GM18951 (cell line): ENCODE data around the gene MST1.

Source experiments
- POLR2A ChIP-seq: IDR thresholded peaks from 4 replicates; pipeline ENCODE4 v1.6.1; 2011; ENCODE audit warnings: mild to moderate bottlenecking; ENCODE audit not compliant: insufficient read length, insufficient read depth; ENCODE audit errors: extremely low read depth
- in situ Hi-C: fragments of 300-500 bp; cut with MboI; formaldehyde crosslinking; loops from one replicate; pipeline ENCODE4 v1.12.0; 2022; ENCODE audit warnings: low sequenced_read_pairs, mixed read lengths, inconsistent platforms; ENCODE audit not compliant: unreplicated experiment

MST1 gene

DNA sequence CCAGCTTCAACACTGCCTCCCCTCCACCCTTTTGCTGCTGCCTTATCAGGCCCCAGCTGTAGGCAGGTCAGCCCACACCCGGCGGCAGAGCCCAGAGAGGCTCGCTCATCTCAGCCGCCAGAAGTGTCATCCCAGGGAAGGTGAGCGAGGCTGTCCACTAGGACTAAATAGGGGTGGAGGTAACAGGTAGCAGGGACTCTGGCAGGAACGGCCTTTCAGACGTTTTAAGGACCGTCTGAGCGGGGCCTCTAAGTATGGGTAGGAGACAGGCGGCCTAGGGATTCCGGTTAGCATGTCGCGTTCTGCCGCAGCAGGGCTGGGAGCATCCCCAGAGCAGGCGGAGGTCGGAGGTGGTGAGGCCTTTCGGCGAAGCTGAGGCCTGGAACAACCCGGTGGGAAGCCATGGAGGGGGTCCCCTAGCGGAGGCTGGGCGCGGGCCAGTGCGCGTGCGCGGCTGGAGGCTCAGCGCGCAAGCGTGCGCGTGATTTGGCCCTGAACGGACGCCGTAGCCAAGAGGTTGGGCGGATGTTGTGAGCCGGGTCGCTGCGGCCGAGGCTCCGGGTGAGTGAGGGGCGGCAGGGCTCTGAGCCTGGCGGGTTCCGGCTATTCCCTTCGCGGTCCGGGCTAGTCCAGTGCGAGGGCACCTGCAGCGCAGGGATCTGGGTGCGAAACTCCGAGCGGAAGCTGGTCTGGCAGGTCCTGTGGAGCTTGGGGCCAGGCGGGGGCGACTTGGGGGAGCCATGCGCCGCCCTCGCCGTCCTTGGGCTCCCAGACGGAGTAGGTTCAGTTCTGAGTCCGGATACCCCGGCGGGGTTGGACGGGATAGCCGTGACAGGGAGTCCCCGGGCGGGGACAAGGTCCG lies at the start of gene MST1, which contains the start of gene RNF123:
Gene MST1 (minus strand): TSS at position 429 of the 862 bp plus-strand sequence. CDS start 783 bp downstream, outside the sequence.
Gene RNF123 (plus strand): TSS at position 512 of the 862 bp plus-strand sequence. CDS start 1,609 bp downstream, outside the sequence.
- in situ Hi-C loops = no loop called here
- TF ChIP-seq POLR2A = peak; percentile 77

DNA sequence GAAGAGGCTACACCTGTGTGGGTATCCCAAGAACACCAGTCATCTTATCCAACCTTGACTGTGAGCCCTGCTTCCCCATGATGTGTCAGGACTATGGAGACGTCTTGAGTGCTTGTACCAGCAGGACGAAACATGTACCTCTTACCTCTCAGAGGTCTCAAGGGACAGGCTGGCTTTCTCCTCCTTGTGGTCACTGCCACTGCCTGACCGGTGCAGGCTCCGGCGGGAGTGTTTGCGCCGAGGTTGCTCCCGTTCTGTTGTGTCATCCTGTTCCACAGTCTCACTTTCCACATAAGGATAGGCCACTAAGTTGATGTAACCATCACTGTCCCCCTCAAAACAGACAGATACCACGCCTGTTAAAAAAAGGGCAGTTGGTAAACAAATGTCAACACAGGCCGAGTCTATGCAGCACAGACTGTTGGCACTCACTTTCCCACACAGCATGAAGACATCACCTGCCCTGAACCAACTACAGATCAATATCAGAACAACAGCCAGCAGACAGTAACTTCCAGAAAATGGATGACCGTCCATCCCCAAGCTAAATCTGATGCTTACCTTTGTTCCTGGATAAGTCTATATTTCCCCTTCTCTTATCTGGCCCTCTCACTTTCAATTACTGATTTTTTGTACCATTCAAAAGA lies 48.9 kb upstream of the MST1 start:
- TF ChIP-seq POLR2A = no peak
- in situ Hi-C loops = no loop called here

DNA sequence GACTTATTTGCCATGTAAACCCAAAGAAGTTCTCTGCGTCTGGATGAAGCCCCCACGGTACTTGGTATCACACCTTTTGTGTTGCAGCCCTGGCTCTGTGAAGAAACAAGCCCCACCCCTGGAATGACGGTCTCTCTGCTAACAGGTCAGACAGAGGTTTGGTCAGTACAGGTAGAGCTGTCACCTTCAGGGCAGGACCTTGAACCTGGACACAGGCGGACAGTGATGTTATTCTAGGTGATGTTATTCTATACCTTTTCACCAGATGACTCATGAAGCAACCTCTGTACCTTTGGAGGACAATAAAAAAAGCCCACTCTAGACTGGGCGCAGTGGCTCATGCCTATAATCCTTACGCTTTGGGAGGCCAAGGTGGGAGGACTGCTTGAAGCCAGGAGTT lies 45.5 kb upstream of the MST1 start:
- TF ChIP-seq POLR2A = no peak
- in situ Hi-C loops = no loop called here

DNA sequence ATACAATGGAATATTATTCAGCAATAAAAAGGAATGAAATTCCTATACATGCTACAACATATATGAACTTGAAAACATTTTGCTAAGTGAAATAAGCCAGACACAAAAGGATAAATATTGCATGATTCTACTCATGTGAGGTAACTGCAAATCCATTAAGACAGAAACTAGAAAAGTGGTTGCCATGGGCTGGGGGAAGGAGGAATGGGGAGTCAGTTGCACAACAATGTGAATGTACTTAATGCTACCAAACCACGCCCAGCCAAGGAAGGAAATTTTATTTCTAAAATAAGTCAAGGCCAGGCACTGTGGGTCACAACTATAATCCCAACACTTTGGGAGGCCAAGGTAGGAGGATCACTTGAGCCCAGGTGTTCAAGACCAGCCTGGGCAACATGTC lies 44.3 kb upstream of the MST1 start:
- in situ Hi-C loops = no loop called here
- TF ChIP-seq POLR2A = no peak

DNA sequence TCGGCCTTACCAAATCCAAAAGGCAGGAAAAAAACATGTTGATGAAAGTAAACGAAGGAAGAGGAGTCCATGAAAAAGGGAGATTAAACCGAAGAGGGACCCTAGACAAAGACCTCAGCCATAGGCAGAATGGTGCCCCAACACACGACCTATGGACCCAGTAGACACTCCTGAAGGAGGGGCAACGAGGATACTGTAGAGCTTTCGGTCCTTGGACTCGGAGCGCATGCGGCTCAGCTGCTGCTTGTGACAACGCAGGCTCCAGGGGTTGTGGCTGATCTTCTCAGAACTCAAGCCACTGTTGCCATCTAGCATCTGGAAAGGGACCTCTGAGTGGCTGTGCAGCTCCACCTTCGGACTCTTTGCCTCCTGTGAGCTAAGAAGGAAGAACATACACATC lies 43.3 kb upstream of the MST1 start:
- TF ChIP-seq POLR2A = no peak
- in situ Hi-C loops = no loop called here

DNA sequence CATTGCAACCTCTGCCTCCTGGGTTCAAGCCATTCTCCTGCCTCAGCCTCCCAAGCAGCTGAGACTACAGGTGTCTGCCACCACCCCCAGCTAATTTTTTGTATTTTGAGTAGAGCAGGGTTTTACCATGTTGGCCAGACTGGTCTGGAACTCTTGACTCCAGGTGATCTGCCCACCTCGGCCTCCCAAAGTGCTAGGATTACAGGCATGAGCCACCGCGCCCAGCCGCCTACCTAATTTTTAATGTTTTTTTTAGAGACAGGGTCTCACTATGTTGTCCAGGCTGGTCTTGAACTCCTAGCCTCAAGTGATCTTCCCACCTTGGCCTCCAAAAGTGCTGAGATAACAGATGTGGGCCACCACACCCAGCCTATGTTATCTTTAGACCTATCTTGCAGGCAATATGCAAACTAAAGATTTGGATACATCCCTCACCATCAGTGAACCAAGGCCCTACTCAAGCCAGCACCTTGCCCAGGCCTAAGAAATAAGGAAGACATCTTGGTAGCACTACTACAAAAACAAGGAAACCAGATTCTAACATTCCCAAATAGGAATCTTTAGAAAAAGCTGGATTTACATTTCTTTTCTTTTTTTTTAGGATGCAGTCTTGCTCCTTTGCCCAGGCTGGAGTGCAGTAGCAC lies 40.8 kb upstream of the MST1 start:
- TF ChIP-seq POLR2A = no peak
- in situ Hi-C loops = no loop called here

DNA sequence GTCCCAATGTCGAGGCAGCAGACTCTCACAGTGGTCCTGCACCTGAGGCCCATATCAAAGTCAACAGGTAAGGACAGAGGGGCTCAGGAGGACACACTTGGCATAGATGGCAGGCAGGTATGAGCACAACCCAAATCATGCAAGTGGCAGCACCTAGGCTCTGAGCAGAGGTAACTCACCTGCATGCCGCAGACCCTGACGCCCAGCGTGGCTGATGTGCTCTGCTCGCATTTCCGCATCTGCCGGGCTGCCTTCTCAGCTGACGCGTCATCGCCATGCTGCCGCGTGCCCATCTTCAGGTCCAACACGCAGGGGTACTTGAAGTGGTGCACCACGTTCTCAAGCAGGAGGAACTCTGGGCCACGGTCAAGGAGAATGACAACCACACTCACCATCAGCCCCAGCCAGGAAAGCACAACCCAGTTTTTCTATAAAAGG lies 38.7 kb upstream of the MST1 start:
- no peak for TF ChIP-seq POLR2A
- in situ Hi-C loops = no loop called here

DNA sequence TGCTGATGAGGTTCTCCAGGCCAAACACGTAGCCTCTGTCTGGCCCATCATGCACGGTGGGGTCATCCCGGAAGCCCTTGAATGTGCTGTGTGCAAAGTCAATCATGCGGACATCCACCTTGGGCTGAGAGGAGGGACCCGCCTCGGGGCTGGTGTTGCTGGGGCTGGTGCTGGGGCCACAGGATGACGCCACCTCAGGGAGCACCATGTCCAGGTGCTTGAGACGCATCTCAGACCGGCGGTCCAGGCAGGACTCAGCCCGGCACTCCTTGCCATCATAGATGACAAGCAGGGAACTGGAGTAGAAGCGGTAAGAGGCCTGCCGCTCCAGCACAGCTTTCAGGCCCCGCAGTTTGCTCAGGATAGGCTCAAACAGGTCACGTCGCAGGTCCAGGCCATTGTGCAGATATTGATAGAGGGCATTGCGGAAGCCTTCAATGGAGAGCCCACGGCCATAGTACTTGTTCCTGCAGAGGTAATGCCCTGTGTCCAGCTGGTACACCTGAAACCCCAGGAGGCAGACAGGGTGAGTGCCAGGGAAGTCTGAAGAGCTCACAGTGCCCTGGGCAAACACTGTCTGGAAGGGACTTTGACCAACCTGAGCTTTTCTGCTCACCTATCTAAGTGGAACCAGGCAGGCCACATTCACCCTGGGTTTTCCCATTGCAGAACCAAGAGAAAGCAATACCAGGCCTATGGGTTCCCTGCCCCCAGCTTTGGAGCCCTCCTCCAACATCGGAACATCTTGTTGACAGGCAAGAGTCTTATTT lies 38.1 kb upstream of the MST1 start:
- TF ChIP-seq POLR2A = no peak
- in situ Hi-C loops = no loop called here

DNA sequence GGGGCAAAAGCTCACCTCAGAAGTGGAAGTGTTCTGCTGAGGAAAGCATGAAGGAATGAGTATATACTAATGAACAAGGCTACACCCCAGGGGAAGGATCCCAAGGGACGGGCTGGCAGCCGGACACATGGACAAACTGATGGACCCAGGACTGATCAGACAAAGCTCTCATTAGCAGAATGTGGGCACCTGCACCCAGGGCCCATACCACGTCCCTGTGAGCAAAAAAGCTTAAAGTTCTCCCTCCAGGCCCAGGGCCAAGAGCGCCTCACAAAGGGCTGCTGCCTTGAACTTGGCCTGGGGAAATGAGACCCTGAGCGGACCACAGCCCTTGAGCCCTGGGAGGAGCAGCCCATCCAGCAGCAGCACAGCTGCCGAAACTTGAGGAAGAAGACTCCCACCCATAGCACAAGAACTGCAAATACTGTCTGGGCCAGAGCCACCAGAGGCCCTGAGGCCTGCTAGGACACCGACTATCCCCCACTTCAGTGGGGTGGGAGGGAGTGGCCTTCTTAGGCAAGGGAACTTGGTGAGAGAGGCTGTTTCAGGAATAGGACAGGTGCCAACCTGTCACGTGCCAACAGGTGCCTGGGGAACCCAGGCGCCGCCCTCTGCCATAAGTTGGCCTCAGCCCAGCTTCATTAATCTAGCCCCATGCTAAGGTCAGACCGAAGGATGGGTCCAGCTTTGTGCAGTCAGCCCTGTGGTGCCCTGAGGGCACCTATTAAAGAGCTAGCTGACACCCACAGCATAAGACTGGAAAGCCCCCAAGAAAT lies 36.8 kb upstream of the MST1 start:
- no peak for TF ChIP-seq POLR2A
- in situ Hi-C loops = no loop called here

DNA sequence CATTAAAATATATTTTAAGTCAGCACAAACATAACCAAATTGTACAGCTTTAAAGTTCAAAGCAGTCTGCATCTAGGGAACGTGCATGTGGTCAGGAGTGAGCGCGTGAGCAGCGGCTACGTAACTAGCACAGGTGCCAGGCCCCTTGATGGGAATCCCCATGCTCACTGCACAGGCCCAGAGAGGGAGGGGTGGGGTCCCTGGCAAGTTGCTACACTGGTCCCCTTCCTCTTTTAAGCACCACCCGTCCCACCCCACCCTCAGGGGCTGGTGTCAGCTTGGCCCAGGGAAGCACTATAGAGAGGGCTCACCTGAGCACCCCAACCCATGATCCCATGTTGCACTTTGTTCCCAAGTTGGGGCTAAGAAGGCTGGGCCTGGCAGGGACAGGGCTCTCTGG lies 35.3 kb upstream of the MST1 start:
- in situ Hi-C loops = no loop called here
- no peak for TF ChIP-seq POLR2A

DNA sequence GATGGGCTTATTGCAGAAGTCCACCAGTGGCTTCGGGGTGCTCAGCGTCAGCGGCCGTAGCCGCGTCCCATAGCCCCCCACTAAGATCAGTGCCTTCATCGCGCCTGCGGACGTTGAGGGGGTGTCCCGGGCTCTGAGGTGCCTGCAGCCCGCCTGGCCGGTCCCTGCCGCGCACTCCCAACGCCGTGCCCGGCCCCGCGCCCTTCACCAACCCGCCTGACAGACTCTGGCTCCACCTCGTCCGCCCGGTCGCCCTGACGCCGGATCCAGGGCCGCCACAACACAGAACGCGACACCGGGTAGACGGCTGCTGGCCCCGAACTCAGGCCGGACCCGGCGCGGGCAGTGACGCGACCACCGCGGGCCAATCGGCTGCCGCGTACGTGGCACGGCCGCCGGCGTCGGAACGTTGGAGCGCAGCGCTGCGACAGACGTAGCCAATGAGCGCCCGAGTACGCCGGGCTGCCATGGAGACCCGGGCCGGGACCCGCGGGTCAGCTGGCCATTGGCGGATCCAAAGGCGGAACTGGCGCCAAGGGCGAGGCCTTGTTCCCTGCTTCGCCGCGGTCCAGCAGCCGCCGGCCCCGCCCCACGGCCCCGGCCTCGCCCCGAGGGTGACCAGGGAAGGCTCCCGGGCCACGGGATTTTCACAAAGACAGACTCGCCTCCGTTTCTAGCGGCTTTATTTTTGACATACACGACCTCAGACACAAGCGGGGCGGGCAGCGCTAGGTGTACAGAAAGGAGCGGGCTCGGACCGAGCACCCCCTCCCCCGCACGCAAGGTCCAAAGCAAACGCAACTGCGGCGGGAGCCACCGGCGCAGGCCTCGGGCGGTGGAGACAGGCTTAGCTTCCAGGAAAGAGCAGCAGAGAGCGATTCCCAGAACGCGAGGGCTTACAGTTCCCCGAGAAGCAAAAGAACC lies 34.6 kb upstream of the MST1 start, which contains the start of gene GMPPB:
Gene GMPPB (minus strand): TSS at position 324 of the 924 bp plus-strand sequence. CDS start 225 bp downstream, at position 99.
- TF ChIP-seq POLR2A = peak; percentile 83
- in situ Hi-C loops = no loop called here

DNA sequence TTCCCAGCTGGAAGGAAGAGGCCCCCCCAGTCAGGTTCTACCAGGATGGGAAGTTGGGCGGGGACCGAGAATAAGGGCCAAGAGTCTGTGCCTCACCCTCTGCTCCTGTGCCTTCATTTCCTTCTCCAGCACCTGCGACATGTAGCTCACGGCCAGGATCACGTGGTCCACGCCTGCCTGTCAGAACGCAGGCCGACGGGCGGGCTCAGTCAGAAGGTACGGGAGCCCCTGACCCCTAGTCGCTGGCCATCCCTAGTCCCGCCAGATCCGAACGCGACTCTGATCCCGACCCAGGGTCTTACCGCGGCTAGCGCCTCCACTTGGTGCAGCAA lies 34.0 kb upstream of the MST1 start:
- in situ Hi-C loops = no loop called here
- TF ChIP-seq POLR2A = no peak
